ENCODE data around the gene FANK1.

FANK1 gene

GRCh38 chr10:126021833-126022500 is 125.6 kb downstream of the FANK1 start:
- no peak overlapping the region for H3K4me3 ChIP-seq (replicated peaks; ENCODE audit: low read depth, low read length)
- no peak for DNase-seq (ENCODE audit: extremely low read depth, low read depth)
- TF ChIP-seq, protein P1, sequence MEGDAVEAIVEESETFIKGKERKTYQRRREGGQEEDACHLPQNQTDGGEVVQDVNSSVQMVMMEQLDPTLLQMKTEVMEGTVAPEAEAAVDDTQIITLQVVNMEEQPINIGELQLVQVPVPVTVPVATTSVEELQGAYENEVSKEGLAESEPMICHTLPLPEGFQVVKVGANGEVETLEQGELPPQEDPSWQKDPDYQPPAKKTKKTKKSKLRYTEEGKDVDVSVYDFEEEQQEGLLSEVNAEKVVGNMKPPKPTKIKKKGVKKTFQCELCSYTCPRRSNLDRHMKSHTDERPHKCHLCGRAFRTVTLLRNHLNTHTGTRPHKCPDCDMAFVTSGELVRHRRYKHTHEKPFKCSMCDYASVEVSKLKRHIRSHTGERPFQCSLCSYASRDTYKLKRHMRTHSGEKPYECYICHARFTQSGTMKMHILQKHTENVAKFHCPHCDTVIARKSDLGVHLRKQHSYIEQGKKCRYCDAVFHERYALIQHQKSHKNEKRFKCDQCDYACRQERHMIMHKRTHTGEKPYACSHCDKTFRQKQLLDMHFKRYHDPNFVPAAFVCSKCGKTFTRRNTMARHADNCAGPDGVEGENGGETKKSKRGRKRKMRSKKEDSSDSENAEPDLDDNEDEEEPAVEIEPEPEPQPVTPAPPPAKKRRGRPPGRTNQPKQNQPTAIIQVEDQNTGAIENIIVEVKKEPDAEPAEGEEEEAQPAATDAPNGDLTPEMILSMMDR (IDR thresholded peaks at IDR 0.05; ENCODE audit: low read depth, low read length, missing control alignments), result no peak

DNA sequence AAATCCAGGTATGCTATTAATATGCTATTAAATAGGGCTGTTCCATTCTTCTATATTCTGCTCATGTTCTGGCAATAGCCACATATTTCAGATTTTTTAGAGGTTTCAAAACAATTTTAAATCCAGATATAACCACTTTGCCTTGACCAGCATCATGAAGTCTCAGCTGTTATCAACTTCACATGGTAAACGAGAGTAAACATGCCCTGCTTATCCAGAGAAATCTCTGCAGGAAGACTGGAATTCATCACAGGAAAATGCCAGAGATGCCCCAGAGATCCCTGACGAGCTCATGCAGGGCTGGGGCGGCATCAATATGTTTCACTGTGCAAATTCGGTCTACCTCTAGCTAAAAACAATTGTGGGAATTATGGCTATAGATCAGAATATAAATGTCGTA is 126.5 kb downstream of the FANK1 start:
- TF ChIP-seq, protein P1 (IDR thresholded peaks at IDR 0.05; ENCODE audit: low read depth, low read length, missing control alignments), result no peak
- no peak for DNase-seq (ENCODE audit: extremely low read depth, low read depth)
- no peak overlapping the region for H3K4me3 ChIP-seq (replicated peaks; ENCODE audit: low read depth, low read length)

GRCh38 chr10:126027692-126028091 is 131.3 kb downstream of the FANK1 start:
- TF ChIP-seq, protein P1 (IDR thresholded peaks at IDR 0.05; ENCODE audit: low read depth, low read length, missing control alignments), result no peak
- no peak for DNase-seq (ENCODE audit: extremely low read depth, low read depth)
- no peak overlapping the region for H3K4me3 ChIP-seq (replicated peaks; ENCODE audit: low read depth, low read length)

- no peak overlapping the region for H3K4me3 ChIP-seq (replicated peaks; ENCODE audit: low read depth, low read length)
- DNase-seq (ENCODE audit: extremely low read depth, low read depth), result no peak
- TF ChIP-seq, protein P1 (IDR thresholded peaks at IDR 0.05; ENCODE audit: low read depth, low read length, missing control alignments), result no peak
These were observed 133.6 kb downstream of the FANK1 start for GRCh38 chr10:126029999-126030398.

- TF ChIP-seq, protein P1 (IDR thresholded peaks at IDR 0.05; ENCODE audit: low read depth, low read length, missing control alignments), result no peak
- no peak overlapping the region for H3K4me3 ChIP-seq (replicated peaks; ENCODE audit: low read depth, low read length)
- DNase-seq (ENCODE audit: extremely low read depth, low read depth), result no peak
These were observed 138.2 kb downstream of the FANK1 start for GRCh38 chr10:126034586-126034985.

DNA sequence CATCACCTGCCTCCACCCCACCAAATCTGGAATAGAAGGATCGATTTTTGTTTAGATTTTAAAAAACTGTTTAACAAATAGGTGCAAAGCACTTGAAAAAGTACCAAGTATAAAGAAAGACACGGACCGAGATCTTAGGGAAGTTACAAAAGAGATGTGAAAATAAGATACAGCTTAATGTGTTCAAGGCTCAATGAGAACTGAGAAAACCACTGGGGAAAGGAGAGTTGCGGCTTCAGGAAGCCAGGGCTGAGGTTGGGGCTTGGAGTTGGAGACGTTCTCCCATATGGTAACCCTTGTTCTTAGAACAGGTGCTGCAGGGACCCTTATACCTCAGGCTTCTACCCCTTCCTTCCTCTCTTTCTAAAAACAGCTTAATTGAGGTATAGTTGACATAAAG is 140.2 kb downstream of the FANK1 start:
- TF ChIP-seq, protein P1 (IDR thresholded peaks at IDR 0.05; ENCODE audit: low read depth, low read length, missing control alignments), result no peak
- H3K4me3 ChIP-seq (replicated peaks; ENCODE audit: low read depth, low read length), result no peak overlapping the region
- DNase-seq (ENCODE audit: extremely low read depth, low read depth), result no peak

- TF ChIP-seq, protein P1 (IDR thresholded peaks at IDR 0.05; ENCODE audit: low read depth, low read length, missing control alignments), result no peak
- H3K4me3 ChIP-seq (replicated peaks; ENCODE audit: low read depth, low read length), result no peak overlapping the region
- DNase-seq (ENCODE audit: extremely low read depth, low read depth), result no peak
These were observed 141.6 kb downstream of the FANK1 start for GRCh38 chr10:126037946-126038345.
